ENCODE measurements around the gene DLG2.

DLG2 gene

DNA sequence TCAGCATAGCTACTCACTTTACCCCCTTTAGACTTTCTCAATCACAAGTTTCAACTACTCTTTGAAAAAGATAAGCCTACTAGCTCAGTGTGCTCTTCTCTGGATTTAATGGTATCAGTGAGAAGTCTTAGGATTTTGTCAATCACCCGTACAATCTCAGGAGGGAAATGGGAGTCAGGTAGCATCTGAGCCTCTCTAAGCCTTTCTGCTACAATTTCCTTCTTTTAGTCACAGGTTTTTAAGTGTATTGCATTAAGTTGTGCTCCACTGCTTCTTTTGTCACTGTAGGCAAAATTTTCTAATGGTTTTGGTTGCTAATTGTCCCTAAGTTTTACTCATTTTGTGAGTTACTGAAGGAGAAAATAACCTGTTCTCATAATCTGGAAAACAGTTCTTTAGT is 1582.4 kb downstream of the DLG2 start:
- H3K36me3 ChIP-seq (ENCODE audit: control insufficient read depth, insufficient read depth, low read length) = no peaks in the 10 kb centered on the region
- no peaks in the 10 kb centered on the region for H3K27me3 ChIP-seq (ENCODE audit: control insufficient read depth, insufficient read depth, low read length, poor library complexity, severe bottlenecking)
- H3K27ac ChIP-seq (ENCODE audit: insufficient read depth, low read depth, low read length, poor library complexity, severe bottlenecking) = peak overlapping the region; percentile 23
- no peaks in the 10 kb centered on the region for H3K4me1 ChIP-seq (ENCODE audit: control insufficient read depth, insufficient read depth, low read length)
- 65 to 79% methylated on average over 1 of the region's 1 CpG for WGBS, 2 experiments
- H3K9me3 ChIP-seq (ENCODE audit: control insufficient read depth, low read length) = no peaks in the 10 kb centered on the region
- no peak overlapping the region for H3K4me3 ChIP-seq (ENCODE audit: insufficient read depth, low read depth, low read length)

DNA sequence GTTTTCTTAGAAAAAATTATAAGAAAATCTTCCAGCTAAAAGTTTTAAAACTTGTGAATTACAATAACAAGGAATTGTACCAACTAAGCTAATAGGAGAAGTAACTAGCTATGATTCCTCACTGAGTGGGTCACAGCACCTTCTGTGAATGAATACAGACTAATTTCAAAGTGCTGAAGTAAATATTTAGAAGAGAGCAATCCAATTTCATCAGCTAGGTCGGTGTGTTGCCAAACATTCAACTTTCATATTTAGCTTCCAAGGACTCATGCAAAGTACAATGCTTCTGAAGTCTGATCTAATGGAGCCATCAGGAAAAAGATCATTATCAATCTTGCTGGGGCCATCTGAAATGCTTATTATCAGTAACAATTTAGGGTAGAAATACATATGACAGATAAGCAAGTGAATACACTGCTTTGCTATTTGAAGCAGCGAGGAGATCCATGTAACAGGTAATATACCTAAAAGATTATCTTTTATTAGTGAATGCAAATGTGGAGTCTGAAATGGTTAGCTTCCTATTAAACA is 1590.4 kb downstream of the DLG2 start:
- WGBS, 2 experiments = 94 to 100% methylated on average over 2 of the region's 2 CpGs
- no peaks in the 10 kb centered on the region for H3K36me3 ChIP-seq (ENCODE audit: control insufficient read depth, insufficient read depth, low read length)
- H3K27me3 ChIP-seq (ENCODE audit: control insufficient read depth, insufficient read depth, low read length, poor library complexity, severe bottlenecking) = no peaks in the 10 kb centered on the region
- no peak overlapping the region for H3K4me3 ChIP-seq (ENCODE audit: insufficient read depth, low read depth, low read length)
- H3K27ac ChIP-seq (ENCODE audit: insufficient read depth, low read depth, low read length, poor library complexity, severe bottlenecking) = no peak overlapping the region
- H3K9me3 ChIP-seq (ENCODE audit: control insufficient read depth, low read length) = no peaks in the 10 kb centered on the region
- H3K4me1 ChIP-seq (ENCODE audit: control insufficient read depth, insufficient read depth, low read length) = no peaks in the 10 kb centered on the region

DNA sequence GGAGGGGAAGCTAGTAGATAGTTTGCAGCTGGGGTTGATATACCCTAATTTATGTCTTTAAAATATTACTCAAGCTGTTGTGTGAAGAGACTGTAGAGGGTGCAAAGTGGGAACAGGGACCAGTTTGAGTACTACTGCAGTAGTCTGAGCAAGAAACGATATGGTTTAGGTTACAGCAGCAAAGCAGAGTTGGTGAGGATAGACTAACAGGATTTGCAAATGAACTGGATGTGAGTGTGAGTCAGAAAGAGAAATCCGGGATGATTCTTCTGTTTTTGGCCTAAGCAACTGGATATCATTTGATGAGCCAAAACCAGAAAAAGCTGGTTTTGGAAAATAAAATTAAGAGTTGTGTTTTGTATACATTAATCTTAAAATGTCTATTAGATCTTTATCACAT is 1591.5 kb downstream of the DLG2 start:
- Histone ChIP-seq H3K4me1 (ENCODE audit: control insufficient read depth, insufficient read depth, low read length) (no peaks in the 10 kb centered on the region), H3K9me3 (ENCODE audit: control insufficient read depth, low read length) (no peaks in the 10 kb centered on the region), H3K27me3 (ENCODE audit: control insufficient read depth, insufficient read depth, low read length, poor library complexity, severe bottlenecking) (no peaks in the 10 kb centered on the region), H3K4me3 (ENCODE audit: insufficient read depth, low read depth, low read length) (no peak overlapping the region), H3K36me3 (ENCODE audit: control insufficient read depth, insufficient read depth, low read length) (no peaks in the 10 kb centered on the region), H3K27ac (ENCODE audit: insufficient read depth, low read depth, low read length, poor library complexity, severe bottlenecking) (no peak overlapping the region)
- 86 to 93% methylated on average over 2 of the region's 2 CpGs for WGBS, 2 experiments

DNA sequence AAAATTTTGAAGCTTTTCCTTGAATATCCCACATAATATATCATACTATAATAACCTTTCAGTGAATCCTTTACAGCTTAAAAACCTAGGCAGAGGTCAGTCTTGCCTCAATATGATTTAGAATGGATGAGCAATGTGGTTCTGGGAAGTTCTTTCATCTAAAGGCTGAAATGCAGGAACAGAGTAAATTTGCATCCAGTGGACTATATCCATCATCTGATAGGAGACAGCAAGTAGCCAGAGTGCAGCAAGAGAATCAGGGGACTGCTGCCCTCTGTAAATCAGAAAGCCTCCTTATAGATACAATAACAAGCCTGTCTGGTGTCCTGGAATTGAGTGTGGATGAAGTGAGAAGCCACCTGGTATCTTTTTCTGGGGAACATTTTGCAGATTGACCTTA is 1592.7 kb downstream of the DLG2 start:
- H3K4me1 ChIP-seq (ENCODE audit: control insufficient read depth, insufficient read depth, low read length) = no peaks in the 10 kb centered on the region
- no peaks in the 10 kb centered on the region for H3K27me3 ChIP-seq (ENCODE audit: control insufficient read depth, insufficient read depth, low read length, poor library complexity, severe bottlenecking)
- H3K27ac ChIP-seq (ENCODE audit: insufficient read depth, low read depth, low read length, poor library complexity, severe bottlenecking) = no peak overlapping the region

DNA sequence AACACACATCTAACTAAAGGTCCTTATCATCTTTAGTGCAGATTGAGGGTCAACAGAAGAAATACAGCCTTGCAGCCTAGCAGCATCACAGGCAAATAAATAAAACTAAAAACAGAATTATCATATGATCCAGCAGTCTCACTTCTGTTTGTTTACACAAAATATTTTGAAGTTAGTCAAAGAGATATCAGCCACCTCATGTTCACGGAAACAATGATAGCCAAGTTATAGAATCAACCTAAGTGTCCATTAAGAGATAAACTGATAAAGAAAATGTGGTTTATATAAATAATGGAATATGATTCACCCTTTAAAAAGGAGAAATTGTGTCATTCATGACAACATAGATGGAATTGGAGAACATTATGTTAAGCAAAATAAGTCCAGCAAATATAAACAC is 1602.9 kb downstream of the DLG2 start:
- H3K27ac ChIP-seq (ENCODE audit: insufficient read depth, low read depth, low read length, poor library complexity, severe bottlenecking) = no peak overlapping the region
- H3K4me1 ChIP-seq (ENCODE audit: control insufficient read depth, insufficient read depth, low read length) = peaks cover 15% of the 10 kb centered on the region
- H3K36me3 ChIP-seq (ENCODE audit: control insufficient read depth, insufficient read depth, low read length) = no peaks in the 10 kb centered on the region
- no peaks in the 10 kb centered on the region for H3K27me3 ChIP-seq (ENCODE audit: control insufficient read depth, insufficient read depth, low read length, poor library complexity, severe bottlenecking)
- WGBS, 2 experiments = 67% methylated on average over 1 of the region's 1 CpG; no CpG with 5 or more reads in 1 of the 2 experiments
- no peaks in the 10 kb centered on the region for H3K9me3 ChIP-seq (ENCODE audit: control insufficient read depth, low read length)
- no peak overlapping the region for H3K4me3 ChIP-seq (ENCODE audit: insufficient read depth, low read depth, low read length)

More for the DNA sequence above, 1592.7 kb downstream of the DLG2 start:
- no peaks in the 10 kb centered on the region for H3K36me3 ChIP-seq (ENCODE audit: control insufficient read depth, insufficient read depth, low read length)
- no peaks in the 10 kb centered on the region for H3K9me3 ChIP-seq (ENCODE audit: control insufficient read depth, low read length)
- no peak overlapping the region for H3K4me3 ChIP-seq (ENCODE audit: insufficient read depth, low read depth, low read length)

DNA sequence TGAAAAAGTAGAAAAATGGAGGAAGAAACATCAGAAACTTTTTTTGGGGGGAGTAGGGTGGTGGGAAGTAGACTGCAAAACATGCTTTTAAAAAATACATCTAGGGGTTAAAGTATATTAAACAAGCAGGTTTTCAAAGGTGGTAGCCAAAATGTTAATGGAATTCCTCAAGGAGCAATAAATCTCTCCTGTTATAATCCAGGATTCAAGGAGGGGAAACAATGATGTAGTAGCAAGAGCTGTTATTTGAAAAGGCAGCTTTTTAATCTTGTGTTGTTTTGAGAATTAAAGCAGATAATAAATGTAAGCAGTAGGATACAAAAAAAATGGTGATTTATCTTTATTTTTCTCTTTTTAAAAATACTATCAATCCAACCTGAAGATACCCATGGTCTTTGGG is 1604.4 kb downstream of the DLG2 start:
- Histone ChIP-seq H3K4me1 (ENCODE audit: control insufficient read depth, insufficient read depth, low read length) (peaks cover 15% of the 10 kb centered on the region), H3K36me3 (ENCODE audit: control insufficient read depth, insufficient read depth, low read length) (no peaks in the 10 kb centered on the region), H3K27ac (ENCODE audit: insufficient read depth, low read depth, low read length, poor library complexity, severe bottlenecking) (peak overlapping the region; percentile 76), H3K4me3 (ENCODE audit: insufficient read depth, low read depth, low read length) (no peak overlapping the region), H3K27me3 (ENCODE audit: control insufficient read depth, insufficient read depth, low read length, poor library complexity, severe bottlenecking) (no peaks in the 10 kb centered on the region), H3K9me3 (ENCODE audit: control insufficient read depth, low read length) (no peaks in the 10 kb centered on the region)

DNA sequence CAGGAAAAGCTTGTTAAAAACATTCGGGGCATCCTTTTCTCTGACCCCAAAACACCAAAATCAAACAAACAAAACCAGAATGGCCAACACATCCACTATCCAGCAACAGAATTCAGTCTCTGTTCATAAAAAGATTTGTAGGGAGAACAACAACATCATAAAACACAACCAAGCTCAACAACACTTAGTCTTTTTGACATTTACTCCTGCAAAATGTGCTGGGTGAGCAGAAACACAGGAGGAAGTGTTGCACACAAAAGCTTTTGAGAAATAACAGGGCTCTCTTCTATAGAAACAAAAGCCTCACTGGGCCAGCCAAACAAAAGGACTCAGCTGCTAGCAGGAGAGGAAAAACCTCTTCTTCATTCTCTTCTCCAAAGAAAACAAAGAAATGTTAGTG is 1604.9 kb downstream of the DLG2 start:
- Histone ChIP-seq H3K27ac (ENCODE audit: insufficient read depth, low read depth, low read length, poor library complexity, severe bottlenecking) (peak overlapping the region; percentile 76), H3K4me1 (ENCODE audit: control insufficient read depth, insufficient read depth, low read length) (peaks cover 15% of the 10 kb centered on the region), H3K36me3 (ENCODE audit: control insufficient read depth, insufficient read depth, low read length) (no peaks in the 10 kb centered on the region), H3K9me3 (ENCODE audit: control insufficient read depth, low read length) (no peaks in the 10 kb centered on the region), H3K4me3 (ENCODE audit: insufficient read depth, low read depth, low read length) (no peak overlapping the region), H3K27me3 (ENCODE audit: control insufficient read depth, insufficient read depth, low read length, poor library complexity, severe bottlenecking) (no peaks in the 10 kb centered on the region)
- 25 to 33% methylated on average over 1 of the region's 1 CpG for WGBS, 2 experiments

DNA sequence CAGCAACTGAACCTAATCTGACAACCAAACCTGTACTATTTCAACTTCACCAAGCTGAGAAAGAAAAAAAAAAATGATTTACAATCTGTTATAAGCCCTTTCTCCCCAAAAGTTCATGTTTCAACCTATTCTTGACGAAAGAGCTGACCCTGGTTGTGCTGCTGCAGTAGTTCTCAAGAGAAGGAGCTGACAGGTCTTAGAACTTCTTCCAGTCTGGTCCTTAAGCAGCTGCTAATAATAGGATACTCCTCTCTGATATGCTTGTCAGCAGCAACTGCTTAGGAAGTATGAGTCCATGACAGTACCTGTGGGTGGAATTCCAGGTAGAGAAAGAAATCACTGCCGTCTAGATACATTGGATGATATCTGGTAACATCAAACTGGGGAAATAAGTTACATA is 1605.9 kb downstream of the DLG2 start:
- 95 to 96% methylated on average over 2 of the region's 2 CpGs for WGBS, 2 experiments
- H3K9me3 ChIP-seq (ENCODE audit: control insufficient read depth, low read length) = no peaks in the 10 kb centered on the region

DNA sequence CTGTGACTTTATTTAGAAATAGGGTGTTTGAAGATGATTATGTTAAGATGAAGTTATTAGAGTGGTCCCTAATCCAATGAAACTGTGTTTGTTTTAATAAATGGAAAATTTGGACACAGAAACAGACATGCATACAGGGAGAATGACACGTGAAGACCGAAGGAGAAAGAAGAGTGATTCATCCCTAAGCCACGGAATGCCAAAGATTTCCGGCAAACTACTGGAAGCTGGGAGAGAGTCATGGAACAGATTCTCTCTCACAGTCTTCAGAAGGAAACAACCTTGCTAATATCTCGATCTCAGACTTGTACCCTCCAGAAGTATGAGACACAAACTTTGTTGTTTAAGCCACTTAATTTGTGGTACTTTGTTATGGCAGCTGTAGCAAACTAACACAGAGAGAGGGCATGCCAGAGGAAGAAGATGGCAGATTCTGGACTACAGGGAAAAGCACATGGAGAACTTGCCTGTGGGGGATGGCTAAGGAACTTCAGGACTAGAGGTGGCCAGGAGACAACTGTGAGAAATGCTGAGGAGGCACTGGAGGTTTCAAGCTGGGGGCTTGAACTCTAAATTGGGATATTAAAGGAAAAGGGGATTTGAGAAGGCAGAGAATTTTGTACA is 1607.5 kb downstream of the DLG2 start:
- Histone ChIP-seq H3K4me3 (ENCODE audit: insufficient read depth, low read depth, low read length) (no peak overlapping the region), H3K27ac (ENCODE audit: insufficient read depth, low read depth, low read length, poor library complexity, severe bottlenecking) (no peak overlapping the region), H3K36me3 (ENCODE audit: control insufficient read depth, insufficient read depth, low read length) (no peaks in the 10 kb centered on the region), H3K27me3 (ENCODE audit: control insufficient read depth, insufficient read depth, low read length, poor library complexity, severe bottlenecking) (no peaks in the 10 kb centered on the region), H3K4me1 (ENCODE audit: control insufficient read depth, insufficient read depth, low read length) (peaks cover 15% of the 10 kb centered on the region), H3K9me3 (ENCODE audit: control insufficient read depth, low read length) (no peaks in the 10 kb centered on the region)
- 92 to 96% methylated on average over 5 of the region's 5 CpGs for WGBS, 2 experiments

More for the DNA sequence above, 1605.9 kb downstream of the DLG2 start:
- Histone ChIP-seq H3K4me1 (ENCODE audit: control insufficient read depth, insufficient read depth, low read length) (peaks cover 15% of the 10 kb centered on the region), H3K36me3 (ENCODE audit: control insufficient read depth, insufficient read depth, low read length) (no peaks in the 10 kb centered on the region), H3K27me3 (ENCODE audit: control insufficient read depth, insufficient read depth, low read length, poor library complexity, severe bottlenecking) (no peaks in the 10 kb centered on the region), H3K4me3 (ENCODE audit: insufficient read depth, low read depth, low read length) (no peak overlapping the region), H3K27ac (ENCODE audit: insufficient read depth, low read depth, low read length, poor library complexity, severe bottlenecking) (no peak overlapping the region)

DNA sequence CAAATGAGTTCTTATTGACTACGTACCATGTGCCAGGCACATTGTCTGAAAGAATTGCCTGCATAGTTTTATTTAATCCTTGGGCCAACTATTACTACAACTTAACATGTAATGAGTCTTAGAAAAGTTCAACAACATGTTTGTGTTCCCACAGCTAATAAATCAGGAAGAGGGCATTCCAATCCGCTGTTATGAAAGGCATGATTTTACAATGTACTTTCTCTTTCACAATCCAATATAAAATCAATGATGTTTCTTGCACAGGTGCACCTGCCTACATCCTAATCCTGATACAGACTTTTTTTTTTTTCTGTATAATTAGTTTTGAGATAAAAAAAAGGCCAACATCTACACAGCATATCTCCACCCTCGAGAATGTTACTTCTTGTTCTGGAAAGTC is 1612.6 kb downstream of the DLG2 start:
- 92 to 95% methylated on average over 3 of the region's 3 CpGs for WGBS, 2 experiments
- Histone ChIP-seq H3K9me3 (ENCODE audit: control insufficient read depth, low read length) (no peaks in the 10 kb centered on the region), H3K4me1 (ENCODE audit: control insufficient read depth, insufficient read depth, low read length) (no peaks in the 10 kb centered on the region), H3K27me3 (ENCODE audit: control insufficient read depth, insufficient read depth, low read length, poor library complexity, severe bottlenecking) (no peaks in the 10 kb centered on the region), H3K27ac (ENCODE audit: insufficient read depth, low read depth, low read length, poor library complexity, severe bottlenecking) (no peak overlapping the region), H3K4me3 (ENCODE audit: insufficient read depth, low read depth, low read length) (no peak overlapping the region), H3K36me3 (ENCODE audit: control insufficient read depth, insufficient read depth, low read length) (no peaks in the 10 kb centered on the region)
